Epithelial cell of esophagus (primary cell): ENCODE data around the gene MRPS11.

Experiments used
- DNase-seq: peaks from one replicate; pipeline ENCODE4 v3.0.0; 2010; ENCODE audit warnings: low read depth
- H3K4me3 ChIP-seq: 2 replicates; pipeline ENCODE4 v1.5.1; 2011; ENCODE audit warnings: mild to moderate bottlenecking, low read length, control low read depth
- CTCF ChIP-seq: IDR thresholded peaks from 2 replicates; pipeline ENCODE4 v1.5.1; 2011; ENCODE audit warnings: low read depth, mild to moderate bottlenecking, low read length, control low read depth, inconsistent platforms; ENCODE audit not compliant: insufficient read depth; ENCODE audit errors: missing control alignments

Gene MRPS11

GRCh38 chr15:88467073-88467934 lies at the start of gene MRPS11, which contains the start of gene MRPL46:
Gene MRPS11, plus strand, starts transcription at chr15:88467708. Its CDS starts 10 bp downstream, at chr15:88467718.
Gene MRPL46, minus strand, starts transcription at chr15:88467388. Its CDS starts 11 bp downstream, at chr15:88467377.
- TF ChIP-seq CTCF: no peak
- peak; percentile 85 for DNase-seq
- H3K4me3 ChIP-seq: peak within 1 kb of the TSS; percentile 94

DNA sequence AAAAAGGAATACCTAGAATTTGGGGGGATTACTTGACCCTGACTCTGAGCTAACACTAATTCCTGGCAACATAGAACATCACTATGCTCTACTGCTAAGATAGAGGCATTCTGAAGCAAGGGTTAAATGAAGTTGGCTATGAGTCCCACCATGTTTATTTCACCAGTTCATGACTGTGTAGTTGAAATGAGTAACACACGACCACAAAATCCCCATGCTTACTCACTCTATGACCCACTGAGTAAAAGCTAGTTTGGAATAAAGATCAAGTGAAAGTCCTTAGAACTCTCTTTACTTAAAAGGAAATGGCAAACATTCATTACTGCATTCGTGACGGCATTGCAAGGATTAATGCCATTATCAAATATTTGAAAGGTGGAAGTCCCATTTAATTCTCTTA lies 47.7 kb upstream of the MRPS11 start:
- TF ChIP-seq CTCF: no peak
- peak; percentile 10 for DNase-seq
- no peak overlapping the region for H3K4me3 ChIP-seq

GRCh38 chr15:88423331-88423730 lies 44.2 kb upstream of the MRPS11 start:
- H3K4me3 ChIP-seq: no peak overlapping the region
- no peak for TF ChIP-seq CTCF
- DNase-seq: no peak

- TF ChIP-seq CTCF: no peak
- no peak for DNase-seq
- no peak overlapping the region for H3K4me3 ChIP-seq
Measured at GRCh38 chr15:88426304-88426703, 41.2 kb upstream of the MRPS11 start.

- DNase-seq: no peak
- H3K4me3 ChIP-seq: no peak overlapping the region
- no peak for TF ChIP-seq CTCF
Measured at GRCh38 chr15:88428053-88428452, 39.5 kb upstream of the MRPS11 start.

- TF ChIP-seq CTCF: no peak
- no peak overlapping the region for H3K4me3 ChIP-seq
- no peak for DNase-seq
Measured at GRCh38 chr15:88428805-88429605, 38.5 kb upstream of the MRPS11 start.
